Lung (tissue), 12 donors: ENCODE data around the gene COX4I1. TPM values are rescaled to one million over a fixed set of nuclear protein-coding genes. Genes with fewer than 3 reads are reported as not detected.

ENCODE experiments used
- ATAC-seq: fragments of 200-7000 bp; cut with Tn5 transposase; one replicate; pipeline ENCODE4 v1.9.1; 2020; ENCODE audit warnings: moderate number of reproducible peaks; ENCODE audit not compliant: insufficient read depth, low FRiP score
- DNase-seq, 3 donors: peaks; one replicate each; pipeline ENCODE4 v3.0.0-alpha.2; 2013 to 2017
- H3K27ac ChIP-seq, 2 donors: one replicate each; pipeline ENCODE4 v1.5.1; 2013; ENCODE audit warnings: mild to moderate bottlenecking in 2 of 2, moderate library complexity in 2 of 2, control low read depth in 1 of 2, inconsistent platforms in 1 of 2, low read depth in 1 of 2, low read length in 1 of 2
- H3K27me3 ChIP-seq, 3 donors: one replicate each; pipeline ENCODE4 v1.5.1; 2013; ENCODE audit warnings: low read length in 2 of 3; ENCODE audit not compliant: control insufficient read depth in 3 of 3, insufficient read depth in 3 of 3
- H3K36me3 ChIP-seq, 4 donors: one replicate each; pipeline ENCODE4 v1.5.1; 2013; ENCODE audit warnings: low read length in 4 of 4, mild to moderate bottlenecking in 1 of 4, moderate library complexity in 1 of 4; ENCODE audit not compliant: control insufficient read depth in 4 of 4, insufficient read depth in 4 of 4
- H3K4me1 ChIP-seq, 5 donors: one replicate each; pipeline ENCODE4 v1.5.1; 2013; ENCODE audit warnings: low read length in 5 of 5, mild to moderate bottlenecking in 2 of 5, moderate library complexity in 1 of 5; ENCODE audit not compliant: control insufficient read depth in 5 of 5, insufficient read depth in 5 of 5
- H3K4me3 ChIP-seq: one replicate; pipeline ENCODE4 v1.5.1; 2013; ENCODE audit warnings: mild to moderate bottlenecking, control low read depth, moderate library complexity
- H3K9ac ChIP-seq, 2 donors: one replicate each; pipeline ENCODE4 v1.5.1; 2013; ENCODE audit warnings: low read length in 2 of 2, control low read depth in 1 of 2; ENCODE audit not compliant: insufficient read depth in 1 of 2
- H3K9me3 ChIP-seq, 4 donors: one replicate each; pipeline ENCODE4 v1.5.1; 2013; ENCODE audit warnings: low read length in 3 of 4, mild to moderate bottlenecking in 1 of 4, moderate library complexity in 1 of 4; ENCODE audit not compliant: control insufficient read depth in 4 of 4, insufficient read depth in 3 of 4
- CTCF ChIP-seq: IDR thresholded peaks from 2 replicates; pipeline ENCODE4 v1.5.1; 2012; ENCODE audit warnings: mild to moderate bottlenecking; ENCODE audit errors: control extremely low read depth, extremely low read depth
- WGBS, 2 donors: extraction: QIAGEN DNeasy Blood & Tissue Kit; methylation state at CpG; one replicate each; pipeline ENCODE4 v1.1.7; 2013; 5-methylcytosine and 5-hydroxymethylcytosine counted together
- polyA plus RNA-seq, 2 donors: library from polyadenylated mRNA; stranded (reverse); fragments of 200-250 nt; gene quantifications; one replicate each; pipeline ENCODE4 v1.2.1, GENCODE V29; 2013
- total RNA-seq, 2 donors: library from RNA; depleted of rRNA in 1 of 2; stranded (reverse); fragments of >200 nt in 1 of 2; gene quantifications; one replicate each; pipeline ENCODE4 v1.2.1, GENCODE V29; 2014 to 2021
- donor health status: control.
- donor health status: control.
- donor health status: Bipolar disorder and iron deficiency.
- donor health status: healthy.
- donor health status: DM: yes; HTN: yes; CAD: no.

Gene COX4I1
- total and polyA plus RNA-seq, 4 donors, result 243 to 1,291 (median 532) TPM

- H3K4me3 ChIP-seq, result no peak overlapping the region
- no peak overlapping the region for H3K27ac ChIP-seq
- TF ChIP-seq CTCF, result peak; percentile 69
- peaks cover 0 to 8% (median 0%) of the 10 kb centered on the region in 3 donors for H3K27me3 ChIP-seq
- no peaks in the 10 kb centered on the region for H3K4me1 ChIP-seq
- ATAC-seq (peak; percentile 51), DNase-seq (peak; percentile 70 to 82 (median 77))
- H3K9me3 ChIP-seq, result no peaks in the 10 kb centered on the region
- WGBS, 2 donors, result 1 to 4% methylated on average over 10 of the region's 10 CpGs
- H3K36me3 ChIP-seq, result no peaks in the 10 kb centered on the region
- H3K9ac ChIP-seq, result no peak overlapping the region
These were observed 19.8 kb downstream of the COX4I1 start for GRCh38 chr16:85819245-85819644.

- Histone ChIP-seq H3K36me3 (no peaks in the 10 kb centered on the region), H3K9me3 (no peaks in the 10 kb centered on the region), H3K9ac (no peak overlapping the region), H3K4me1 (no peaks in the 10 kb centered on the region), H3K27me3 (peaks cover 0 to 8% (median 0%) of the 10 kb centered on the region in 3 donors), H3K27ac (no peak overlapping the region), H3K4me3 (no peak overlapping the region)
- DNase-seq (peak; percentile 33 to 53 (median 46)), ATAC-seq (no peak)
- TF ChIP-seq CTCF, result no peak
- WGBS, 2 donors, result 60 to 78% methylated on average over 6 of the region's 6 CpGs
These were observed 20.3 kb downstream of the COX4I1 start for GRCh38 chr16:85819771-85820170.

- H3K4me1 ChIP-seq, result no peaks in the 10 kb centered on the region
- DNase-seq, result no peak
- no peak overlapping the region for H3K4me3 ChIP-seq
- no peak for ATAC-seq
- H3K27me3 ChIP-seq, result peaks cover 0 to 2% (median 0%) of the 10 kb centered on the region in 3 donors
- H3K9me3 ChIP-seq, result no peaks in the 10 kb centered on the region
- 65 to 70% methylated on average over 22 of the region's 22 CpGs for WGBS, 2 donors
- no peak for TF ChIP-seq CTCF
- H3K9ac ChIP-seq, result no peak overlapping the region
- no peak overlapping the region for H3K27ac ChIP-seq
- no peaks in the 10 kb centered on the region for H3K36me3 ChIP-seq
These were observed 21.3 kb downstream of the COX4I1 start for GRCh38 chr16:85820604-85821372.
